GM18909 (cell line): ENCODE measurements around the gene IL2RA.
"Not testable (repeated sequence)": the region's sequence is repeated elsewhere in the genome, so short reads cannot be mapped to it uniquely, and the experiment has no call there.

Experiments
- ATAC-seq: cut with Tn5 transposase; IDR thresholded peaks from one replicate; pipeline ENCODE4 v1.9.1; 2021; ENCODE audit warnings: mild to moderate bottlenecking; ENCODE audit not compliant: unreplicated experiment, poor library complexity

Gene IL2RA

DNA sequence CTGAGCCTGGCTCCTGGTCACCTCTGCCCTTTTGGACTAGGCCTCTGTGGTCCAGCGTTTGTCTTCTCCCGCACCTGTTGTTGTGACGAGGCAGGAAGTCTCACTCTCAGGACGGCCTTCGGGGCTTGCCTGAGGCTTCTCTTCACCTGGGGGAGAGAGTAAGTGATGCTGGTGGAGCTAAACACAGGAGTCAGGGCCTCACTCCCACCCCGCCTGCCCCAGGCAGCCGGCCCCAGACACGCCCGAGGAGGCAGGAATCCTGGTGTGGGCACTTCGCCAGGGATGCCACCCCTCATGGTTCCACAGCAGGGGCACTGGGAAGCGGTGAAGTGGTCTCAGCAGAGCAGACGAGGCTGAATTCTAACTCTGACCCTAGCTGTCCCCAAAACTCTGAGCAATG lies 42.4 kb downstream of the IL2RA start:
- no peak for ATAC-seq

DNA sequence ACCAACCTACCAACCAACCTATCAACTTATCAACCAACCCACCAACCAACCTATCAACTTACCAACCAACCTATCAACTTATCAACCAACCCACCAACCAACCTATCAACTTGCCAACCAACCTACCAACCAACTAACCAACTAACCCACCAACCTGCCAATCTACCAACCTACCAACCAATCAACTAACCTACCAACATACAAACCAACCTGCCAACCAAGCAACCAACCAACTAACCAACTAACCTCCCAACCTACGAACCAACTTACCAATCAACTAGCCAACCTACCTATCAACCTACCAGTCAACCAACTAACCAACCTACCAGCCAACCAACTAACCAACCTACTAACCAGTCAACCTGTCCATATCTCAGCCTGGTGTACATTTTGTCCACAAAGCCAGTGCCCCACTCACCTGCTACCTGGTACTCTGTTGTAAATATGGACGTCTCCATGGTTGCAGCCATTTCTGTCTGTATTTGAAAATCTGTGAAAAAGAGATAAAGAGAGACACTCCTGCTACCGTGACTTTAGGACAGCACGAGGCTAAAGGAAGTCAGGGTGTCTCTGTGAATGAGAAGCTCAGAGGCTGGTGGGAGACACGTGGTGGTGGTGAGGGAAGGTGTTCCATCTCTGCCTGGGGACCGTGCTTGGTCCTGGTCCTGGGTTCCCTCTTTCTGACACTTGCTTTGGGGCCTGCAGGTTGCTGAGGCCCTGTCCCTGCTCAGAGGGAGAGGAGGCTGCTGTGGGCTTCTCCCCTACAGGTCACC lies 43.0 kb downstream of the IL2RA start:
- no peak for ATAC-seq

DNA sequence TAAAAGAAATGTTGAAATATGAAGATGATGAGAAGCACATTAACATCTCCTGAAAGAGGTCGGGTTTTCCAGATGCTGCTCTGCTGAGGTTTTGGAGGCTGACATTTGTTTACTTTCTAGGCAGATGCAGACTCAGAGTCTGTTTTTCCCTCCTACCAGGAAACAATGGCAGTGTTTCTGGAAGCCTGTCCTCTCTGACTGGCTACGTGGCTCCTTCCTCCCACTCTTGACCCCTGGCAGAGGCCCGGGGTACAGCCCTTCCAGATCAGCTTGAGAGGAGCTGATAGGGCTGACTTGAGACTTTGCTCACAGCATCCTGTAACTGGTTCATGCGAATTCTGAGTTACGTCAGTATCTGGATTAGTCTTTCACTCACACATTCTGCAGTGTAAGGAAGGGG lies 43.7 kb downstream of the IL2RA start:
- no peak for ATAC-seq

DNA sequence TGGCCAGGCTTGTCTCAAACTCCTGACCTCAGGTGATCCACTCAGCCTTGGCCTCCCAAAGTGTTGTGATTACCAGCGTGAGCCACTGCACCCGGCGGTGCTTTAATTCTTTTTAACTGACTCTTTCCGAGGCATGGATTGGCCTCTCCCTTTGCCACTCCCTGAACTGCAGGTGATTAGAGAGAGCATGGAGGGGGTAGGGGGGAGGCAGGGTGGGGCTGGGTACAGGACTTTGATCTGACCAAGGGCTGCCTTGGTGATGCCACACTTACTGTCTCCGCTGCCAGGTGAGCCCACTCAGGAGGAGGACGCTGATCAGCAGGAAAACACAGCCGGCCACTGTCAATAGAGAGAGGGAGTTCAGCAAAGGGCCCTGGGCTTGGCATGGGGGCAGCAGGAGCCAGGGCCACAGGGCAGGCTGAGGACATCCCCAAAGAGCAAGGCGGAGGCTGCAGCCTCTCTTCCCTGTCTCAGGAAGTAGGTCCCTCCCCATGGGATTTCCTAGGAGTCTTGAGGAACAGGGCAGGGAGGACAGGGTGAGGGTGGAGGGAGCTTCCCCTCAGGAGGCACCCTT lies 44.3 kb downstream of the IL2RA start:
- no peak for ATAC-seq

DNA sequence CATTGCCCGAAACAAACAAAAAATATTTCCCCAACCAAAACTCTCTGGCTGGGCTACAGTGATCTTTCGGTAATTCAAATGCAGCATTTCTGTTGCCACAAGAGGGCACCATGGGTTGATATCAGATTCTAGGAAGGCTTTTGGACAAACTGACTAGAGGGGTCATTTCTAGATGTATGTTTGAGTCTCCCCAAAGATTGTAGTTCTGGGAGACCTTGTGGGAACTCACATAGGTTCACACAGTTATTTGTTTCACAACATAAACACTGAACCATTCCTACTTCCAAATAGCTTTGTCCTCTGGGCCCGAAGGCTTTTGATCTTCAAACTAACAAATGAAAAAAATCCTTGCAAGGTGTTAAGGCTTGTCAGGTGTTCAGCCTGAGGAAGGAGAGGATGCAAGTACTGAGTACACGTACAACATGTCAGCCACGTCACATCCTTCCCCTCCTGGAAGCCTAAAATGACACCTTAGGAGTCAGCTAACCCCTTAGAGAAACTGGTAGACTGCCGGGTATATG lies 47.9 kb downstream of the IL2RA start:
- no peak for ATAC-seq

DNA sequence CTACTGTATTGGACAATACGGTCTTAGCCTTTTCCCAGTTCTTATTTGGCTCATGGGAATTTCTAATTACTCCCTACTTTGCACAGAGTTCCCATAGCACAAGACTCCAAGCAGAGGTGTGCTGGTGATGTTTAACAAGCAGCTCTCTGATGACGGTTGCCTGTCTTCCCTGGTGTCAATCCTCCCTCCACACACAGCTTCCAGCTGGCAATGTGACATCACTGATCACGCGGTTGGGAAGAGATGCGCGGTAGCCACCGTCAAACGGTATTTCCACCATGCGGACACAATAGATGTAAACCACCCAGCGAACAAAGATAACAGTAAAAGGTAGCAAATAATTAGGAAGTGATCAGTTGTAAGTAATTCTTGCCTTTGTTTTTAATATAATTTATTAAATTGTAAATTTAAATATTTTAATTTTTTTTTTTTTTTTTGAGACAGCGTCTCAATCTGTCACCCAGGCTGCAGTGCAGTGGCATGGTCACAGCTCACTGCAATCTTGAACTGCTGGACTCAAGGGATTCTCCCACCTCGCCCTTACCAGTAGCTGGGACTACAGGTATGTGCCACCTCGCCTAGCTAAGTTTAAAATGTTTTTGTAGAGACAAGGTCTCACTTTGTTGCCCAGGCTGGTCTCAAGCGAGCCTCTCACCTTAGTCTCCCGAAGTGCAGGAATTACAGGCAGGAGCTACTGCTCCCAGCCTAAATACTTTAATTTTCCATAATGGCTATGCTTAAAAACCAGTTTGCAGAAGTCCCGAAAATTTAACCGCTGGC lies 48.6 kb downstream of the IL2RA start:
- ATAC-seq = no peak

DNA sequence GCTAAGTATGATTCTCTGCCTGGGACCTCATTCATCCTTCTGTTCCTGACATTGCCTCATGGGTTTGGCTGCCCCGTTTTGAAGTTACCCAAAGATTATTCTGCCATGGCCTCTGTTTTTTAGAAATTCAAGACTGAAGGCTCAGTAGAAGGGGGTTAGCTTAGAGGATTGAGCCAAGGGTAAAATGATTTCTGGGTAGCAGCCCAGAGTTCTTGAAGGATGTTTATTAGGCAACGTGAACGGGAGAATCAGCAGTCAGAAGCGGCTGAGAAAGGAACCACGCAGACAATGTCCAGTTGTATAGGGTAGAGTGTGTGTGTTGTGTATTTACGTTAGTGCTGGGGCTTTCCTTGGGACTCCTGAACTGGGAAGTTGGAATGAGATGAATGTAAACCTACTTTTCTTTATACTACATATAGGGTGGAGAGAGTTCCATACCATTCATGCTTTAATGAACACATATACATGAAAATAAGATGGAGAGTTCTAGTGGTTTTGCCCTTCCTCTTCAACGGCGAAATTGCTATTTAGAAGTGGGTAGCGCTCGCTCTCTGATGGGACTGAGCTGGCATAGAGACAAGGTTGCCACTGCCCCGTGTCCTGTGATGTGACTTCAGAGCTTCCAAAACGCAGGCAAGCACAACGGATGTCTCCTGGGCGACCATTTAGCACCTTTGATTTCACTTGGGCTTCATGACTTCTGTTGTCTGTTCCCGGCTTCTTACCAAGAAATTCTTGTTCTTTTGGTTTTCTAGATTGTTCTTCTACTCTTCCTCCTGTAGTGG lies 49.9 kb downstream of the IL2RA start:
- no peak for ATAC-seq

DNA sequence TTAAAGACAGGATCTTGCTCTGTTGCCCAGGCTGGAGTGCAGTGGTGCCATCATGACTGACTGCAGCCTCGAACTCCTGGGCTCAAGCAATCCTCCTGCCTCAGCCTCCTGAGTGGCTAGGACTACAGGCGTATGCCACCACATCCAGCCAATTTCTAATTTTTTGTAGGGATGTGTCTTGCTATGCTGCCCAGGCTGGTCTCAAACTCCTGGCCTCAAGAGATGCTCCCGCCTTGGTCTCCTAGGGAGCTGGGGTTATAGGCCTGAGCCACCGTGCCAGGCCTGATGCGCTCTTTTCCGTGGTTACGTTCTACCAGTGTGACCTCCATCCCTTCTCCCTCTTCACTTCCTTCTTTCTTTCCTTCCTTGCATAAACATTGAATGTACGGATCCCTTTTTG lies 50.6 kb downstream of the IL2RA start:
- ATAC-seq = no peak

DNA sequence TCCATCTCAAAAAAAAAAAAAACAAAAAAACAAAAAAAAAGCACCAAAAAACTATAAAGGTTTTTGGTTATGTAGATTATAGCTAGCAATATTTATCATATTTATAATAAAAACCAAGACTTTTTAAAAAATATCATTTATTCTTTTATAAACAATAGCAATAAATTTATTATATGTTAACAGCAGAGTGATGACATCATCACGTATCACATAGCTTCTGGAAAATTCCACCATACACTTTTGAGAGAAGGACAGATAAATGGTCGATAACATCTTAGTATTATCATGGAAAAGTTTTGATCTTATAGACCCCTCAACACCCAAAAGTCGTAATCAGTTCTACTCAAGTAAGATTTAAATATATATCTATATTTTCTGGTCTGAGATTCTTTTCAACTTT lies 51.6 kb downstream of the IL2RA start:
- no peak for ATAC-seq

DNA sequence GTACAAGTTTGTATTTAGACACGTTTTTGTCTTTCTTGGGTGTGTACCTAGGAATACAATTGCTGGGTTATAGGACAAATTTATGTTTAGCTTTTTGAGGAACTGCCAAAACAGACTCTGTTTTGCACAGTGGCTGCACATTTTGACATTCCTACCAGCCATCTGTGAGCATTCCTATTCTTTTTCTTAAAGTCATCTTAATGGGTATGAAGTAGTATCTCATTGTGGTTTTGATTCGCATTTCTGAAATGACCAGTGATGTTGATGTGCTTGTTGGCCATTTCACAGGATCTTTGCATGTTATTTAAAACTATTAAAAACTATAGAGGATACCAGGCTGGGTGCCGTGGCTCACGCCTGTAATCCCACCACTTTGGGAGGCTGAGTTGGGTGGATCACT lies 52.2 kb downstream of the IL2RA start:
- ATAC-seq = no peak

DNA sequence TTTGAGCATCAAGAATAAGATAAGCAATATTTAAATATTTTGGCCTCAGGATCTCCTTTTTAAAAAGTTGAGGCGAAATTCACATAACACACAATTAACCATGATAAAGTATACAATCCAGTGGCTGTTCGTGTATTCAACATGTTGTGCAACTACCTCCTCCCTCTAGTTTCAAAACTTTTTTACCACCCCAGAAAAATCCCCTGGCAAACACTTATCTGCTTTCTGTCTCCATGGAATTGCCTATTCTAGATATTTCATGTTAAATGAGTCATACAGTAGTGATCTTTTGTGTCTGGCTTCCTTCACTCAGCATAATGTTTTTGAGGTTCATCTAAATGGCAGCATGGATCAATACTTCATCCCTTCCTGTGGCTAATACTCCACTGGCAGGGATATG lies 53.0 kb downstream of the IL2RA start:
- ATAC-seq = no peak

DNA sequence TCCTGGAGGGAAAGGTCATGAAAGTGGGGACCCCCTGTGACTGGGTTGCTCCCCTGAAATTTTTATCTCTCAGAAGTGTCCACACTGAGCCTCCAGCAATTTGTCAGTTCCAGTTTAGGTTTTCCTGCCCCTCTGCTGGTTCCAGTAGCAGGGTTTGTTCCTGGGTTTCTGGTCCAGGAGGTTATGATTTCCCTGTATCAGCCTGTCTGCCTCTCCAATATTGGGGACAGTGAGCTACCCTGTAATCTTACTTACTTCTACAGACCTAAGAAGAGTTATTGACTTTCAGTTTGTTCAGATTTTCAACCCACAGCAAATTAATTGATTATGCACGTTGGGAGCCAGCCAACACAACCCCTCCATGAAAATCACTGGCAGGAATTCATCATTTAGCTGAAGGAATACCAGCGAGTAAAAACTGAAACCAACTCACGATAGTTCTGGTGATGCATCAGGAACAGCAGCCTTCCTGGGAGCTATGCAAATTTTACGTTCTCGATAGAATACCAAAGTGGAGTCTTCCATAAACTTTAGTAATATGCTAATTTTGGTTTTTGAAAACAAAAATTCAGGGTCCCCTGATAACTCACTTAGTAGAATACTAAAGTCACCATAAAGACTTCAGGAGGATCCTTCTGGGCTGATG lies 53.5 kb downstream of the IL2RA start:
- ATAC-seq = no peak

DNA sequence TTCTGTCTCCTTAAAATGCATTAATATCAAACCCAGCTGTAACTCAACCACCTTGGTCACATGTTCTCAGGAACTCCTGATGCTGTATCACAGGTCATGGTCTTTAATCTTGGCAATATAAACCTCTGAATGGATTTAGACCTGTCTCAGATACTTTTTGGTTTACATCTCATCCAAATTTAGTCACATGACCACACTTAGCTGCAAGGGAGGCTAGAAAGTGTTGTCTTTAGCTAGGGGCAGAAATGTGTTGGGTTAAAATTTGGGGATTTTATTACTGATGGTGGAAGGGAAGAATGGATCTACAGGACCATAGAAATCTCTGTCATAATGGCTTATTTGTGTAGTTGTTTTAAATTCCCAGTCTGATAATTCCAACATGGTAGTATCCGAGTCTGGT lies 55.2 kb downstream of the IL2RA start:
- no peak for ATAC-seq

DNA sequence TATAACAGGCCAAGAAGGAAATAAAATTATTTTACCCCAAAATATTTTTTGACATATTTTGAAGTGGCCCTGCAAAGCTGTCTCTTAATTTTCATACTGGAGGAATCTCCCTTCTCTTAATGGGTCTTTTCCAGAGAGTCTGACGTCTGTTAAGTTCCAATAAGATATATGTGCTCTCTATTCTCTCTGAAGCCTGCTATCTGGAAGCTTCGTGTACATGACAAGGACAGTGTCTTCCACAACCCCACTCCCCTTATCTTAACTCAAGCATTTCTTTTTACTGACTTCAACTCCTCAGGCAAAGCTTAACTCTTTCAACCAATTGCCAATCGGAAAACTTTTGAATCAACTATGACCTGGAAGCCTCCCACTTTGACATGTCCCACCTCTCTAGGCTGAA lies 55.6 kb downstream of the IL2RA start:
- no peak for ATAC-seq

DNA sequence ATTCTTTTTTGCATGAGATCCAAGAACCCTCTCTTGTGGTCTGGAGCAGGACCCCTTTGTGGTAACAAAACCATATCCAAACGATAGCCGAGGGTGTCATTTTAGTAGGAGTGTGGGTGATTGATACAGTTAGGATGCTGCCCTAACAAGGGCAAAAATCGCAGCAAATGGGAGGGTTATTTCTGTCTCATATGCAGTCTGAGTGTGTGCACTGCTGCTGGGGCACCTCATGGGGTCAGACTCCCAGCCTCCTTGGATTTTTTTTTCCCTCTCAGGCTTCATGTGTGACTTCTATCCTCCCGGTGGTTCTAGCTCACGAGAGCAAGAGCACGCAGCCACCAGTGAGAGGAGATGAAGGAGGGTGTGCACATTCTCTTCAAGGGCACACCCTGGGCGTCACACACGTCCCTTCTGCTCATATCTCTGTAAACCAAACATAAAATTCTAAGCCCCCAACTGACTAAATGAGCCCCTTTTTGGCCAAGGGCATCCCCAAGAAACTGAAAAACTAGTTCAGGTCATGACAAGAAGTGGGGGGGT lies 56.2 kb downstream of the IL2RA start:
- ATAC-seq = no peak

DNA sequence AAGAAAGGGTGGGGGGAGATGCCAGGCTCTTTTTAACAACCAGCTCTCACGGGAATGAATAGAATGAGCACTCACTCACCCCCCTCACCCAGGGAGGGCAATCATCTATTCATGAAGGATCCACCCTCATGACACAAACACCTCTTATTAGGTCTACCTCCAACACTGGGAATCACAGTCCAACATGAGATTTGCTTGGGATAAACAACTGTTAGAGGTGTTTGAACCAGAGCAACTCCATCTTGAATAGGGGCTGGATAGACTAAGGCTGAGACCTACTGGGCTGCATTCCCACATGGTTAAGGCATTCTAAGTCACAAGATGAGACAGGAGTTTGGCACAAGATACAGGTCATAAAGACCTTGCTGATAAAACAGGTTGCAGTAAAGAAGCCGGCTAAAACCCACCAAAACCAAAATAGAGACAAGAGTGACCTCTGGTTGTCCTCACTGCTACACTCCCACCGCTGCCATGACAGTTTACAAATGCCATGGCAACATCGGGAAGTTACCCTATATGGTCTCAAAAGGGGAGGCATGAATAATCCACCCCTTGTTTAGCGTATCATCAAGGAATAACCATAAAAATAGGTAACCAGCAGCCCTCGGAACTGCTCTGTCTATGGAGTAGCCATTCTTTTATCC lies 56.9 kb downstream of the IL2RA start:
- ATAC-seq = not testable (repeated sequence)

DNA sequence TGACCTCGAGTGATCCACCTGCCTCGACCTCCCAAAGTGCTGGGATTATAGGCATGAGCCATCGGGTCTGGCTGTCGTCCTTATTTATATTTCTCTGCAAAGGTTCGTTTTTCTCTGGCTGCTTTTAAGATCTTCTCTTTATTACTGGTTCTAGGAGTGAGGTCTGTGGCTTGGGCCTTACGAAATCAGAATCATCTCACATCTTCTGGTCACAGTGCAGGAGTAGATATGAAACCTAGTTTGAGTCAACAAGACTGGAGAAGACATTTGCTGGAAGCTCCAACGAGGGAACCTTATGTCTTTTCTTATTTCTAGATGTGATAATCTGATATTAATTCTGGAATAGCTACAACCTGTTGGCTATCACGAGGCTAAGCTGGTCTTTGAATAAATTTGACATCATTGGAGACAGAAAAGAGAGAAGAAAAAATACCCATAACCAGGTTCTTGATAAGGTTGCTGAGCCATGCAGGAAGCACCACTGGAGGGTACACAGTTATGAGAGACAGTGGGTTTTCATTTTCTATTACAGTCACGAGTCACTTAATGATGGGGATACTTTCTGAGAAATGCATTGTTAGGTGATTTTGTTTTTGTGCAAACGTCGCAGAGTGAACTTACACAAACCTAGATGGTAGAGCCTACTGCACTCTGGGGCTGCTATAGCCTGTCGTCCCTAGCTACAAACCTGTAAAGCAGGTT lies 59.2 kb downstream of the IL2RA start:
- ATAC-seq = no peak

DNA sequence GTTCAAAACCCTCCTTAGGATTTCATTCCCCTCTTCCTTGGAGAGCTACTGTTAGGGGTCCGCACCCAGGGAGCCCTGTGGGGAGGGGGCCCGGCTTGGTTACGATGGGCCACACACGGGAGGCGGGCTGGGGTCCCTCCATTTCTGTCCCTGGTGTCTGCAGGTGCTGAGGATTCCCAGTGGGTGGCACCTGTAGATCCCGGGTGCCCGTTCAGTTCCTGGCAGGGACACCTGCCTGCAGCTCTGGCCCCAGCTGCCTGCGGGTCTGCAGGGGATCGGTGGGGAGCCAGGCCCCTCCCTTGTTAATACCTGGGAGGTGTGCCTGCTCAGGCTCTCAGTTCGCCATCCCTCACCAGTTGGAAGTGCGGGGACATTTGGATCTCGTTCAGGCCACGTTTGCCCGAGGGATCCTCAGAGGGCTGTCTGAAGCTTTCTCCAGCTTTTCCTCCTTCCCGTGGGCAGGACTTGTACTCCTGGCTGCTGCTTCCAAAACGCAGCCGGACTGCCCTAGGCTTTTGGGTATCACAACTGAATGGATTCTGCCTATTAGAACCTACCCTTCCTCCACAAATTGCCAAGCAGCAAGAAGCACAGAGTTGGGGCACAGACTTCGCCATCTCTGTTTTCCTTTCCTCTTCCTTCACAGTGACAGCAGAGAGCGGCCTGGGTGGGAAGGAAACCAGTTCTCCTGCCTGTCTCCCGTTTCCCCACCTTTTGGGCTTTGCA lies 62.6 kb downstream of the IL2RA start:
- ATAC-seq = no peak
